HG02642 (cell line): Measurements from ENCODE around the gene EPN2.

Source experiments
- ATAC-seq: cut with Tn5 transposase; IDR thresholded peaks from one replicate; pipeline ENCODE4 v1.9.1; 2021; ENCODE audit warnings: mild to moderate bottlenecking; ENCODE audit not compliant: unreplicated experiment, poor library complexity

EPN2 gene

GRCh38 chr17:19238167-19238505 is 970 bp downstream of the EPN2 start:
- no peak for ATAC-seq

- ATAC-seq, result no peak
Observed at GRCh38 chr17:19239544-19239943, 2.4 kb downstream of the EPN2 start.

- no peak for ATAC-seq
Observed at GRCh38 chr17:19242323-19242722, 5.2 kb downstream of the EPN2 start.

GRCh38 chr17:19242926-19243325 is 5.8 kb downstream of the EPN2 start:
- no peak for ATAC-seq

GRCh38 chr17:19243838-19244237 is 6.7 kb downstream of the EPN2 start:
- no peak for ATAC-seq

- no peak for ATAC-seq
Observed at GRCh38 chr17:19244357-19244756, 7.2 kb downstream of the EPN2 start.

- no peak for ATAC-seq
Observed at GRCh38 chr17:19244781-19245180, 7.6 kb downstream of the EPN2 start.

GRCh38 chr17:19247473-19247872 is 10.3 kb downstream of the EPN2 start:
- ATAC-seq, result no peak

- ATAC-seq, result no peak
Observed at GRCh38 chr17:19248151-19248927, 11.2 kb downstream of the EPN2 start.

GRCh38 chr17:19248928-19249574 is 11.9 kb downstream of the EPN2 start:
- ATAC-seq, result no peak

- ATAC-seq, result no peak
Observed at GRCh38 chr17:19249681-19250080, 12.5 kb downstream of the EPN2 start.

- no peak for ATAC-seq
Observed at GRCh38 chr17:19250421-19251173, 13.4 kb downstream of the EPN2 start.

- ATAC-seq, result no peak
Observed at GRCh38 chr17:19253112-19253511, 15.9 kb downstream of the EPN2 start.

- no peak for ATAC-seq
Observed at GRCh38 chr17:19254651-19255050, 17.5 kb downstream of the EPN2 start.

GRCh38 chr17:19255279-19255678 is 18.1 kb downstream of the EPN2 start:
- ATAC-seq, result no peak

GRCh38 chr17:19258371-19258770 is 21.2 kb downstream of the EPN2 start:
- no peak for ATAC-seq

GRCh38 chr17:19260958-19261357 is 23.8 kb downstream of the EPN2 start:
- ATAC-seq, result no peak

GRCh38 chr17:19261426-19261825 is 24.3 kb downstream of the EPN2 start:
- no peak for ATAC-seq

- no peak for ATAC-seq
Observed at GRCh38 chr17:19262650-19263631, 25.8 kb downstream of the EPN2 start.

- no peak for ATAC-seq
Observed at GRCh38 chr17:19263641-19264051, 26.5 kb downstream of the EPN2 start.
